ENCODE measurements around the gene MAP7. TPM values are rescaled to one million over a fixed set of nuclear protein-coding genes. Genes with fewer than 3 reads are reported as not detected.

Gene MAP7
- total and polyA plus RNA-seq, 9 of the 15 experiments (the other 6 are each of a cell fraction or from before 2014, with no cell fraction given) = 0.76 to 7.7 (median 3.9) TPM

DNA sequence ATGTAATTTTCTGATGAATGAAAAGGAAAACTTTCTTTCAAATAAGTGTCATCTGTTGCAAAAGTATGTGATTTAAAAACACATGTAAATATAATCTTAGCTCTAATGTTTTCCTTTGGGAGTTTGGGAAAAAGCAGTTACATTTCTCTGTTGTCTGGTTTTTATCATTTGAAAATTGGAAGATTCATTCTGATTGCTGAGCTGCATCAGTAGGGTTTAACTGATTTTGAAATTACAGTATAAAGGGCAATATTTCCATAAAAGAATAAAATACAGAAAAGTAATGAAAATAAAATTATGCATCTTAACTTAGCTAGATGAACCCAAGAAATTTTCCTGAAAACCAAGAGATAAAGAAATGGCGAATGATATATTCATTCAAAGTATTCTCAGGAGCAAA, 57.8 kb downstream of the MAP7 start:
- CTCF ChIA-PET (ENCODE audit: low intra/inter-chr PET ratio) = no interaction called here
- no peak overlapping the region for H2AFZ ChIP-seq (ENCODE audit: low read depth, low read length)
- no peaks in the 10 kb centered on the region for H3K79me2 ChIP-seq (ENCODE audit: control insufficient read depth, insufficient read depth, low read length)
- BruUV-seq (replicated peaks) = no TSS peak
- no peaks in the 10 kb centered on the region for H3K27me3 ChIP-seq (ENCODE audit: control insufficient read depth in 2 of 2, insufficient read depth in 2 of 2, low read length in 2 of 2)
- DNase-seq (ENCODE audit: extremely low read depth in 1 of 4, low spot score in 3 of 4) (no peak), FAIRE-seq (no peak), ATAC-seq (no peak)
- H3K27ac ChIP-seq (ENCODE audit: extremely low read depth, low read depth, low read length) = no peak overlapping the region
- H3K36me3 ChIP-seq (ENCODE audit: control insufficient read depth, insufficient read depth, low read length) = no peaks in the 10 kb centered on the region
- H3K9me1 ChIP-seq (ENCODE audit: control insufficient read depth, insufficient read depth, low read length) = no peaks in the 10 kb centered on the region
- intact Hi-C loops (cut with micrococcal nuclease) = no loop called here
- H3K4me1 ChIP-seq (replicated peaks in 1 of 2; ENCODE audit: control insufficient read depth in 2 of 2, insufficient read depth in 2 of 2, low read length in 2 of 2) = no peaks in the 10 kb centered on the region
- POLR2A ChIA-PET = interaction anchor here (0.6 to 1.4 kb wide), 3 partner anchors 15 to 55 kb away, joined by 3 read pairs; no protein-coding TSS in a partner anchor
- no peak overlapping the region for H3K9ac ChIP-seq (ENCODE audit: insufficient read depth in 1 of 2, low read depth in 2 of 2, low read length in 2 of 2)
- H4K20me1 ChIP-seq (replicated peaks; ENCODE audit: control insufficient read depth, insufficient read depth, low read length) = no peaks in the 10 kb centered on the region
- no peak overlapping the region for H3K4me3 ChIP-seq
- H3K9me3 ChIP-seq (replicated peaks; ENCODE audit: control insufficient read depth, insufficient read depth, low read depth, low read length) = no peaks in the 10 kb centered on the region
- in situ Hi-C loops (cut with MboI) = no loop called here
- 8% methylated on average over 1 of the region's 1 CpG for WGBS (ENCODE audit: insufficient coverage, low coverage, missing lambda C conversion rate)
- no peak overlapping the region for H3K4me2 ChIP-seq (ENCODE audit: insufficient read depth, low read length)
- TF ChIP-seq JUNB (CRISPR knock-in tag; conservative IDR thresholded peaks at IDR 0.05) (no peak), HMG20B (CRISPR knock-in tag; IDR thresholded peaks at IDR 0.05) (no peak), TAL1 (IDR thresholded peaks at IDR 0.05) (no peak), MEIS2 (IDR thresholded peaks at IDR 0.05; ENCODE audit: partially characterized antibody) (no peak), ZNF668 (CRISPR knock-in tag; IDR thresholded peaks at IDR 0.05) (no peak), RNF2 (IDR thresholded peaks at IDR 0.05) (no peak), CREM (IDR thresholded peaks at IDR 0.05; ENCODE audit: low read depth) (no peak), MCM7 (IDR thresholded peaks at IDR 0.05) (no peak), REST (IDR thresholded peaks at IDR 0.05; ENCODE audit: borderline replicate concordance) (no peak), REST (CRISPR knock-in tag; IDR thresholded peaks at IDR 0.05; ENCODE audit: low read depth) (no peak), BCLAF1 (IDR thresholded peaks at IDR 0.05; ENCODE audit: borderline replicate concordance in 1 of 2, control insufficient read depth in 1 of 2, low read depth in 2 of 2, low read length in 1 of 2) (no peak), HDAC8 (tag; IDR thresholded peaks at IDR 0.05) (no peak), MYNN (IDR thresholded peaks at IDR 0.05) (no peak), MYNN (CRISPR knock-in tag; IDR thresholded peaks at IDR 0.05) (no peak)
